Inflammatory macrophage treated with lipopolysaccharide for 4 hours (primary cell): ENCODE data around the gene PPIE.
"Not testable (repeated sequence)": the region's sequence is repeated elsewhere in the genome, so short reads cannot be mapped to it uniquely, and the experiment has no call there.

Experiments
- DNase-seq: peaks from one replicate; pipeline ENCODE4 v3.0.0-alpha.2; 2020

Gene PPIE

GRCh38 chr1:39779821-39780220 lies 41.1 kb downstream of the PPIE start:
- no peak for DNase-seq

GRCh38 chr1:39781349-39781715 lies 42.6 kb downstream of the PPIE start:
- no peak for DNase-seq

DNA sequence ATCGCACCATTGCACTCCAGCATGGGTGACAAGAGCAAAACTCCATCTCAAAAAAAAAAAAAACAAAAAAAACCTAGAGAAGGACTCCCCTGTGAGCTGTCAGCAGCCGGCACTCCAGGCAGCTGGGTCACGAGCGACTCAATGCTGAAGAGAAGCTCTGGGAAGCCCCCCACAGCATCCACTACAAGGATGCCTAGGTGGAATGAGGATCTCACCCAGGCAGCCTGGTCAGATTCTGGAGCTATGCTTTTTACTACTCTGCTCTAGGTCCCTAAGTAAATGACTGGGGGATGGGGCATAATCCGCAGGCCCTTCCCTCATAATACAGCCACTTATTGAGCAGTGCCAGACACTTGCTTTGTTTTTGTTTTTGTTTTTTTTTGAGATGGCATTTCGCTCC lies 43.4 kb downstream of the PPIE start:
- no peak for DNase-seq

- not testable (repeated sequence) for DNase-seq
Observed at GRCh38 chr1:39782685-39783084, 44.0 kb downstream of the PPIE start.

GRCh38 chr1:39786303-39787107 lies 47.8 kb downstream of the PPIE start:
- not testable (repeated sequence) for DNase-seq

- not testable (repeated sequence) for DNase-seq
Observed at GRCh38 chr1:39787108-39787375, 48.4 kb downstream of the PPIE start.

DNA sequence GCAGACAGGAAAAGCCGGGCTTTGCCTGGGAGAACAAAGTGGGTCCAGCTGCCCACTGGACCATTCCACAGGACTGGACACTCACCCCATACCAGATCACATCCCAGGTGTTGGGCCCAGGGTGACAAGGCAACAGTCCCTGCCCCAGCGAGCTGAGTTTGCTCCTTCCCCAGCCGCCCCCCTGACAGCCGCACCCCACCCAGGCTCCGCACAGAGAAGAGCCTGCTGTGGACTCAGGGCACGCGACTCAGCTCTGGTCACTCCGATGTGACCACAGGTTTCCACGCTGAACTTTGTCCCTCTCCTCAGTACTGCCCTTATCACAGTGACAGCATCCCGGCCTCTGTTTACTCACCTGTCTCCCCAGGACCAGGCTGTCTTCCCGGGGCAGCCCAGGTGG lies 48.8 kb downstream of the PPIE start:
- no peak for DNase-seq

DNA sequence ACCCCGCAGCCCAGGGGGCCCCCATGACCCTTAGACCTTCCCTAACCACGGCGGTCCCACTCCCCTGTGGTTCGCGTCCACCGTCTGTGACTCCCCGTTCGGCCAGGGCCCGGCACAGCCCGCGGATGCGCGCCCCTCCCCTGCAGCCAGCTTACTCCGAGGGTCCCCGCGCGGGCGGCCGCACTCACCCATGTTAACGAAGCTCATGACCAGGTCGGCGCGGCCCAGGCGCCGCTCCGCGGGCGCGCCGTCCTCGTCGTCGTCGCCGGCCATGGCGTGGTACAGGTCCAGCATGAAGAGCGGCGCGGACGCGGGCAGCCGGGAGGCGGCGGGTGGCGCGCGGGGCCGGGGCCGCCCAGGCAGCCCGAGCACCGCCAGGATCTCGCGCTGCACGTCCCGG lies 49.3 kb downstream of the PPIE start:
- DNase-seq = not testable (repeated sequence)

- no peak for DNase-seq
Observed at GRCh38 chr1:39788426-39788757, 49.7 kb downstream of the PPIE start.

- DNase-seq = peak; percentile 74
Observed at GRCh38 chr1:39788758-39789570, 50.3 kb downstream of the PPIE start, which contains the start of gene BMP8B. Gene BMP8B (minus strand): TSS chr1:39788865. CDS start chr1:39788485, 380 bp downstream.

GRCh38 chr1:39789571-39790110 lies 51.0 kb downstream of the PPIE start:
- no peak for DNase-seq

DNA sequence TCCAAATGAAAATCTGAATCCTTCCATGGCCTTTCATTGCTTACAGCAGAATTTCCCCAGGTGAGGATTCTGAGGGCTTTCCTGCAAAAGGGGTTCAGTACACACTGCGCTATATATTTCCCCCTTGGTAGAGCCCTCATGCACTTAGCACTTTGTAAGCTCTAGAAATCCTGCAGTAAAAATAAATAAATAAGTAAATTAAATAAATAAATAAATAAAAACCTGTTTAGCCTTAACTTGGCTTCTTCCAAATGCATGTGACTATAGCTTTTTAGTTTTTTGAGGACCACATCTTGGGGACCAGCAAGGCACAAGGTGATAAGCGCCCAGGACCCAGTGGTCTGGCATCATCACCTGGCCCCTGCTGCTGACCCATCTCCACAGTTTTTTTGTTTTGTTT lies 53.2 kb downstream of the PPIE start:
- no peak for DNase-seq

DNA sequence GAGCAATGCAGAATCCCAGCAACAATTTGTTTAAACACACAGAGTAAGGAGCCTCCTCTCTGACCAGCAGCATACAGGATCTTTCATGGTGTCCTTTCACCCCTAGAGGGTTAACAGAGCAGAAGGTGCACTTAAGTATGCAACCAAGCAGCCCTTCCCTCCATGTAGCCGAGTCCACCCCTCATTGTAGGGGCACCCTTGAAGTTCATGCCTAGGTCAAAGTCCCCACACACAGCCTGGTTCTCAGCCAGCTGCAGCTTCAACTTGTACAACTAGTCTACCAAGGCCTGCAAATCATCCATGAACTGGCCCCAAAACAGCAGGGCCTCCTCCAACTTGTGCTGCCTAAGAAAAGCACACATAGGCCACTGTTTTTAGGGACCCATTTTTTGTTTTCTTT lies 57.0 kb downstream of the PPIE start:
- DNase-seq = no peak

DNA sequence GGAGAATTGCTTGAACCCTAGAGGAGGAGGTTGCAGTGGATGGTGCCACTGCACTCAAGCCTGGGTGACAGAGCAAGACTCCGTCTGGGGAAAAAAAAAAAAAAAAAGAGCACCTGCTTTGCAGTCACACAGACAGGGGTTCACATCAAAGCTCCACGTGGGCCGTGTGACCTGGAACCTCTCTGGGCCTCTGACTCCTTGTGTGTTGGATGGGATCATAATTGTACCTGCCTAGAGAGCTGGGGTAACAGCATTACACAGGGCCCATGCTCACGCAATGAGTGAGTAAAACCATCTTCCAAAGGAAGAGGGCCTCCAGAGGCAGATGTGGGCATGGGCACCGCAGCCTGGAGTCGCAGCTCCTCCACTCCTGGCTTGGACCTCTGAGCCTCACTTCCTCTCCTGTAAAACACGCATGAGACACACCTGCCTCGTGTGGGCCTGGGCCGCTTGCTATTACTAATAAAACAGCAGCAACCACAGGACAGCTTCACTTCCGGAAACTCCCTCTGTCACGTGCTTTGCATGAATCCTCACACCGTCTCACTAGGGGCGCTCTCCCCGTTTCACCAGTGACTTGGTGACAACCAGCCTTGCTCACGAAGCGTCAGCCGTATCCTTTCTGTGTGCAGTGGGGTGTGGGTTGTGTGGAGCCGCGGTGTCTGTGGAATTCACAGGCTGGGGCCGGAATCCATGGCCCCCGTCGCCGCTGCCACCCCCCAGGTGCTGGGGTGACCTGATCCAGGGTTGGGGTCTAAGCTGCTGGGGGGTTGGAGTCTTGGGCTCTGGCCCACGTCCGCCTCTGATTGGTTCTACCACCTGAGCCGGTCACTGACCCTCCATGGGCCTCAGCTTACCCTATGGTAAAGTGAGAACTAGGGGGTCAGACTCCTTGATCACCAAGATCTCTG lies 60.4 kb downstream of the PPIE start:
- DNase-seq = peak; percentile 88

- peak; percentile 48 for DNase-seq
Observed at GRCh38 chr1:39799770-39800470, 61.2 kb downstream of the PPIE start.

GRCh38 chr1:39800471-39800835 lies 61.8 kb downstream of the PPIE start:
- no peak for DNase-seq

DNA sequence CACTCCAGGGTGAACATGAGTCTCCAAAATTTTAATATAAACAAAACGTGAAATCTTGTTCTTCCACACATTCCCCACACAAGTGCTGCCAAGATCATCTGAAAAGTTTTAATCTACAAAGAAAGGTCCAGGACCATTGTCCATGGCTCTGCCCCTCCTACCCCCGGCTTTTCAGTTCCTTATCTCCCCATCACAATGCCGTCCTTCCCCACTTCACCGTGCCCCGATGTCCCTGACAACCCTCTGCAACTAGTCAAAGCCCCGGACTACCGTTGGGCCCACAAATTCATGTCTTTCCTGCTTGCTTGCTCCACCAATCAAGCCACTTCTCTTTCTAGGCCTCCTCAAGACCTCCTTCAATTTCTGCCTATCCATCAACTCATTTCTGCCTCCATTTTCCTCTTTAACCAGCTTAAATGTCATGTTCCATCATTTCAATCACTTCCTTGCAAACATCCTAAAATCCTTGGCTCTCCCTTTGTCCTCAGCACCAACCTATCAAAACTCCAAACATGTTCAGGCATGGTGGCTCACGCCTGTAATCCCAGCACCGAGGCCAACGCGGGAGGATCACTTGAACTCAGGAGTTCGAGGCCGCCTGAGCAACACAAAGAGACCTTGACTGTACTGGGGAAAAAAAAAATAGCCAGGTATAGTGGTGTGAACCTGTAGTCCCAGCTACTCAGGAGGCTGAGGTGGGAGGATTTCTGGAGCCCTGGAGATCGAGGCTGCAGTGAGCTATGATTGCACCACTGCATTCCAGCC lies 64.0 kb downstream of the PPIE start:
- DNase-seq = no peak

DNA sequence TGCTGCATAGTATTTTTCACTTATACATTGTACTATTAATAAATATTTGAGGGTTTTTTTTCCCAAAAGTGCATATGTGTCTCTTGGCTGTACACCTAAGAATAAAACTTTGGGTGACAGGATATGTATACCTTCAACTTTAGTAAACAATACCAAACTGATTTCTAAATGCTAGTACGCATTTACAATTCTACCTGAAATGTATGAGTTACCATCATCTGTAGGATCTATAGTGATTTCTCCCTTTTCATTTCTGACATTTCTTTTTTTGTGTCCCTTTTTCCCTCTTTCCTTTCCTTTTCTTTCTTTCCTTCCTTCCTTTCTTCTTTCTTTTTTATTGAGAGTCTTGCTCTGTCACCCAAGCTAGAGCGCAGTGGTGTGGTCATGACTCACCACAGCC lies 66.7 kb downstream of the PPIE start:
- peak; percentile 6 for DNase-seq

- no peak for DNase-seq
Observed at GRCh38 chr1:39808784-39809517, 70.3 kb downstream of the PPIE start.

GRCh38 chr1:39812913-39813312 lies 74.2 kb downstream of the PPIE start:
- DNase-seq = no peak
